ENCODE results near the gene NR5A2. TPM values are rescaled to one million over a fixed set of nuclear protein-coding genes. Genes with fewer than 3 reads are reported as not detected.

Gene NR5A2
- total RNA-seq, 2 donors from 2014 or later = 1.7 to 2.1 TPM

DNA sequence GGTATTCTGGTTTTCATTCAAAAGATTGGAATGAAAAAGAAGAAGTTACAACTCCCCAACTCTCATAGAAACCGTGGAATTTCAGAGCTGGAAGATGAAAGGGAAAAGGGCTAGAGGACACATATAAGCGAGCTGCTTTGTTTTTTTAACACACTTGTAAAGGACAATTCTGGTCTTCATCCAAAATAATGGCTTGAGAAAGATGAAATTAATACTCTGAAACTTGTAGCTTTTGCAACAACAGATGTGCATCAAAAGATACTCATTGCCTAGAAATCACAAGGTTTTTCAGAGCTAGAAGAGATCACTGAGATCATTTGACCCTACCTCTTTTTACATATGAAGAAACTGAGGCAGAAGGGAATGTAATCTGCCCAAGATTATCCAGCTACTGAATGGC is 25.6 kb downstream of the NR5A2 start:
- intact Hi-C loops (cut with DNase I) = no loop called here
- DNase-seq = no peak
- ATAC-seq = no peak

DNA sequence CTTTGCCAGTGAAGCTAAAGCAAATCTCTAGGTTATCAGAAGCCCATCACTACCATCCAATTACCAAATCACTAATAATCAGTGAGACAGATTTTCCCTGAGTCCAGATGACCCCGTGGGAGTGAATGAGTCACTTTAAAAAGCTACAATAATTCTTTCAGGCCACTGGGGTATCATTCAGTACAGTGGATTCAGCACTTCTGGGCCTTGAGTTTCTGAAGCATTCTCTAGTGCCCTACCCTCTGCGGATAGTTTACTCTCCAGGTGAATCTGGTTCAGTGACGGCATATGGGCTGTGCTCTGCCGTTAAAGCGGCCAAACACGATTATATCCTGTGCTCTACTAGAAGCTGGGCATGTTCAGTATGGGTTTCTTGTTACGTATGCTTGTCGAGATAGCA is 26.1 kb downstream of the NR5A2 start:
- ATAC-seq (no peak), DNase-seq (no peak)
- intact Hi-C loops (cut with DNase I) = no loop called here

DNA sequence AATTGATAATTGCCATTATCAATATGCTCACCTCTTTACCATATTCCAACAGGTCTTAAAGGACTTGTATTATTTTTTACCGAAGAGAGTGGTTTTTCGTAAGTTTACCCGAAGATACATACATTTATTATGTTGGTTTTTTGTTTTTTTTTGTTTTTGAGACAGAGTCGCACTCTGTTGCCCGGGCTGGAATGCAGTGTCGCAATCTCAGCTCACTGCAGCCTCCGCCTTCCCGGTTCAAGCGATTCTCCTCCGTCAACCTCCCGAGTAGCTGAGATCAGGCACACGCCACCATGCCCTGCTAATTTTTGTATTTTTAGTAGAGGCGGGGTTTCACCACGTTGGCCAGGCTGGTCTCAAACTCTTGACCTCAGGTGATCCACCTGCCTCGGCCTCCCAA is 30.8 kb downstream of the NR5A2 start:
- intact Hi-C loops (cut with DNase I) = no loop called here
- no peak for ATAC-seq

DNA sequence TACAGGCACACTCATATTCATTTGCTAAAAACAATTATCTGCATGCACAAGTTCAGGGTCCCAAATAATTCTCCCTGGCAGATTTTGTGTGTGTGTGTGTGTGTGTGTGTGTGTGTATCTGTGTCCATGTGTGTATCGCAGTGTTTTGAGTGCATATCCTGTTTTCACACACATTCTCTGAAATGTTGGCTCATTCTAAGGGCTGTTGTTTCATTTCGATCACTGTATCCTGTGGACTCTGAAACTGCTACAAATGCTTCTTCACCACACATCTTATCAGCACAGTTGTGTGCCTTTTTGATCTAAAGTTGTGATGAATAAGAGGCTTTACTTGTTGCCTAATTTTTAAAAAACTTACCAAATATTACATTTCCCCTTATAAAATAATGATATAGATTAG is 34.6 kb downstream of the NR5A2 start:
- intact Hi-C loops (cut with DNase I) = no loop called here
- ATAC-seq = no peak

More for the DNA sequence above, 30.8 kb downstream of the NR5A2 start:
- no peak for DNase-seq

DNA sequence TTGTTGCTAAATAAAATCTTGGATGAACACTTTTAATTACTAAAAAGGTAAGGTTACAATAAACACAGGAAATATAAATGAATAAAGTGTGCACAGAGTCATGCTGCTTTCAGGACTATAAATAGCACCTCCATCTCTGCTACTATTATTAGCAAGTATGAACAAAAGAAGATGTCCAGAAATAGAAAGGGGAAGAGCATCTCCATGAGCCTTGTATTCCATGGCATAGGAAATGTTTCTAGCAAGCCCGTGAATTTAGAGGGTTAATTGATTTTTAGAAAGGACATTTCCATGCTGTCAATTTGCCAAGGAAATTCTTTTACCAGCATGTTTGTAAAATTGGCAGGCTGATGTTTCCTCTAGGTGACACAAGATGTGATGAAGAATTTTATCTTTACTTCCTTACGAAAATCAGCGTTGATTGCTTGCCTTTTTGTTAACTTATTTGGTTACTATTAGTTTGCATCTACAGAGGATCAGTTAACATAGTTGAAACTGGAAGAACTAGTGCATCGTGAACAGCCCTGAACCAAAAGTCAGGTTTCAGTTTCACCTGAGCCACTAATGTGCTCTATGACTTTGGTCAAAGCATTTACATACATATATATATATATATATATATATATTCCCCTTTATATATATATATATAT is 45.3 kb downstream of the NR5A2 start:
- ATAC-seq (no peak), DNase-seq (no peak)
- intact Hi-C loops (cut with DNase I) = no loop called here

More for the DNA sequence above, 34.6 kb downstream of the NR5A2 start:
- DNase-seq = no peak

DNA sequence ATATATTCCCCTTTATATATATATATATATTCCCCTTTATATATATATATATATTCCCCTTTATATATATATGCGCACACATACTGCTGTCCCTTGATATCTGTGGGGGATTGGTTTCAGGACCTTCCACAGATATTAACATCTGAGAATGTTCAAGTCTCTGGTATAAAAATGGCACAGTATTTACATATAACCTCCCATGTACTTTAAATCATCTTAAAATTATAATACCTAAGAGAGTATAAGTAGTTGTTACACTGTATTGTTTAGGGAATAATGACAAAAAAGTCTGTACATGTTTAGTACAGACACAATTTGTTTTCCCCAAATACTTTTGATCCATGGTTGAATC is 45.8 kb downstream of the NR5A2 start:
- intact Hi-C loops (cut with DNase I) = no loop called here
- ATAC-seq (no peak), DNase-seq (no peak)

DNA sequence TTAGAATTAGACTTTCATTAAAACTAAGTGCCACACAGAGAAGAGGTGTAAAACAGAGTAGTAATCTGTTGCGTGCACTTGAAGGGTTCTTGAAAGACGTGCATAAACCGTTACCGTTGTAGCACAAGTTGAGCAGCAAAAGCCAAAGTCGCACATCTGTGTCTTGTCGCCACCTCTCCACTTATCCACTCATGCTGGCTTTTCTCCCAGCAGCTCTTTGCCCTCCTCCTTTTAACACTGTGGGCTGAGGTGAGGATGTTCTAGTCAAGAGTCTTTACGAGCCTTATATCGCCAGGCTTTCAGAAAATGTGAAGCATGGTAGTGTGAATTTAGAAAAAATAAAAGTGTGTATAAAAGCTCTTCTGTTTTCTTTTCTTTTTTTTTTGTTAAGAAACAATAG is 48.0 kb downstream of the NR5A2 start:
- DNase-seq = peak; percentile 26
- peak; percentile 86 to 88 for ATAC-seq
- intact Hi-C loops (cut with DNase I) = no loop called here

DNA sequence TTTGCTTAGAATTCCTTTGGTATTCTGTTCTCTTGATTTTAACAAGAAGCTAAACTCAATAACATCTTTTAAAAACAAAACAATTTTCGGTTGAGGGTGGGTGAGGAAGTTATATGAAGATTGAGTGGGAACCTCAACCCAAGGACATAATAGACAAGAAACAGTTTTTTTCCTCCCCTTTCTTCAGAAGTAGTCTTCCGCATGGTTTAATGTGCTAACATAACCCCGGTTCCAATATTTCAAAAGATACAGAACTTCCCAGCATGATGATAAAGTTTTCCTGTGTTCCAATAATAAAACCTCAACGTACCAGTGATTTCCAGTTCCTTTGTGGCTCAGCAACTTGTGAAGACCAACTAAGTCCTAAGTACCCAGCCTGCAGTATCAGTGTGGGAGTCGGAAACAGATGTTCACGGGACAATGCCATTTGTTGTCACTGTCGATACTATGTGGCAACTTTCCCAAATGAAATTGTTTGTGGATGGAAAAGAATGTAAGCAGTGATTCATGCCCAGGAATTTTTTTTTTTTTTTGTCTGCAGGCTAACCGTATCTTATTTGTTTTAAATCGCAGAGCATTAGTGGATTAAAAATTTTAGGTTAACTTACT is 48.5 kb downstream of the NR5A2 start:
- intact Hi-C loops (cut with DNase I) = no loop called here
- DNase-seq (peak; percentile 25), ATAC-seq (peak; percentile 79 to 81)

DNA sequence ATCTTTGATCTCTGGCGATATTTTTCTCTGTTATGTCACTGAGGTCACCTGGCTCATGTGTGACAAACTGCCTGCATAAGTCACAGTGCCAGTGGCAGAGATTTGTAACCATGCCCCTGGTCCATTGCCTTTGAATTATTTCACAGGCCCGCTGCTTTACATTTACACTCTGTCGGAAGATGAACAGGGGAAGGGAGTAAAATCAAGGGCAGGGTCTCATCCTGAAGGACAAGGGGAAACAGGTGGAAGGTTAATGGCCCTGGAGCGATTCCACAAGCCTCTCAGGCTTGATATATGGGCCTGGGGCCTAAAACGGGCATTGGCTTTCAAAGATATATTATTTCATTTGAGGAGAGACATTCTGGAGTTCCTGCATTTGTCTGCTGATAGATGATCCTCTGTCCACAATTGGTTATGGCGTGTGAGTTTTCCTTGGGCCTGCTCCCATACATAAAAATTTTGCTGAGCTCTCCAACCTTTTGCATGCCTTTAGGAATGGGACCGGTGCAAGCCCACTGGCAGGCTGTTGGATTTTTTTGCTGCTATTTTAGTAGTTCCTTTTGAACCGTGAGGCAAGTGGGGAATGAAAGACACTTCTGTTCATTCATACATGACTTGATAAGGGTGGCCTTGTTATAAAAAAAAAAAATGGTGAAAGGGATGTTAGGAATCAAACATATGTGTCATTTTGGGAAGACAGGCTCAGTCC is 51.9 kb downstream of the NR5A2 start:
- DNase-seq (no peak), ATAC-seq (no peak)
- intact Hi-C loops (cut with DNase I) = no loop called here

DNA sequence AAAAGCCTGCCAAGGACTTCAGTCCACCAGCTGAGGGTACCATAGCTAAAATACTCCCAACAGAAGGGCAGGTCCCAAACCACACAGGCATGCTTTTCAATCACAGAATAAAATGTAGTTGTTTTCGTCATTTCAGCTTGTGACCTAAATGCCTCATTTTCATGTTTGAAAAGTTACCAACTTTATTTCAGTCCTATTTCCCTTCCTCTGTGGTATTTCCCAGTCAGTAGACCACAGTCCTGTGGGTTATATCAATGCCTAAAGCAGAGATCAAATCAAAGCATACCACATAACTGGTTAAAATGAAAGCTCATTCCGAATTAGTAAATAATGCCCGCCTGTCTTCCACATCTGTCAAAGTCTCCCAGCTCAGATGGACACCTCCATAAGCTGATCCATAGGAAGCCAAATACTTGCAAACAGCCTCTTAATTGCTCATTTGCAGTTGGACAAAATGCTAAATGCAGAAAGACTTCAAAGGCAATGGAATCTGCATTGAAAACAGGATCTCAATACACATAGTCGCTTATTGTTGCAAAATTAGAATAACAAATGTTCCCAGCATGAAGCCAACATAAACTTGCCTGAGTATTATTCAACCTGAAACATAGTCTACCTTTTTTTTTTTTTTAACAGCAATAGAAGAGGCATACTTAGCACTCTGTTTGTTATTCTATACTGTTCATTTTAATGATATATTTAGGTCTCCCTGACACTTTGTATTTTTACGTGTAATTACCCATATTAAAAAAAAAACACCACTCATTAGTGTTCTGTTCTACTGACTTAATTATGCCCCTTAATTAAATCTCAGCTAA is 53.9 kb downstream of the NR5A2 start:
- ATAC-seq = no peak
- no peak for DNase-seq
- intact Hi-C loops (cut with DNase I) = no loop called here

DNA sequence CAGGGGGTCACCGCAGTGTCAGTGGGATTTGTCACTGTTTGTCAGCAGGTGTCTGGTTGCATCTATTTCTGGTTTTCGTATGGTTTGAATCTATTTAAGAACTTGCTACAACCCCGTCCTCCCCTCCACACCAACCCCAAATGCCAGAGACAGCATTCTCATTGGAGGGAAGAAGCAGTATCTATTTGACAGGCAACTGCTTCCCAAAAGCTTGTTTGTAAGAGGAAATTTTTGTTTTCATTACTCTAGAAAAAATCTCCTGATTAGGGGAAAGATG is 54.4 kb downstream of the NR5A2 start:
- DNase-seq (no peak), ATAC-seq (no peak)
- intact Hi-C loops (cut with DNase I) = no loop called here

DNA sequence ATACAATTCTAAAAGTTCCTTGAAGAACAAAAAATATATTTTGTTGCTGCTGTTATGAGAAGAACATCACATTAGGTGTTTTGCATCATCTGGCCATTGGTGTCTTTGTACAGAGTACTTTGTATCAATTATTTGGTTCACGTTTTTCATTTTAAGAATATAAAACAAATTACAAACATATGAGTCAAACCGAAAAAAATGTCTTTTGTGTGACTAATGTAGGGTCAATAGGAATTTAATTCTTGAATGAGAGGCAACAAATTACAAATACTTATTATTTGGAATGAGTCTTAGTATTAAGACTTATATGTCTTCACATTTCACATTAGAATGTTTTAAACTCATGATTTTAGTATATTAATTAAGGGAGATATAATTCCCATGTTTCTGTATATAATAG is 54.8 kb downstream of the NR5A2 start:
- ATAC-seq (no peak), DNase-seq (no peak)
- intact Hi-C loops (cut with DNase I) = no loop called here

DNA sequence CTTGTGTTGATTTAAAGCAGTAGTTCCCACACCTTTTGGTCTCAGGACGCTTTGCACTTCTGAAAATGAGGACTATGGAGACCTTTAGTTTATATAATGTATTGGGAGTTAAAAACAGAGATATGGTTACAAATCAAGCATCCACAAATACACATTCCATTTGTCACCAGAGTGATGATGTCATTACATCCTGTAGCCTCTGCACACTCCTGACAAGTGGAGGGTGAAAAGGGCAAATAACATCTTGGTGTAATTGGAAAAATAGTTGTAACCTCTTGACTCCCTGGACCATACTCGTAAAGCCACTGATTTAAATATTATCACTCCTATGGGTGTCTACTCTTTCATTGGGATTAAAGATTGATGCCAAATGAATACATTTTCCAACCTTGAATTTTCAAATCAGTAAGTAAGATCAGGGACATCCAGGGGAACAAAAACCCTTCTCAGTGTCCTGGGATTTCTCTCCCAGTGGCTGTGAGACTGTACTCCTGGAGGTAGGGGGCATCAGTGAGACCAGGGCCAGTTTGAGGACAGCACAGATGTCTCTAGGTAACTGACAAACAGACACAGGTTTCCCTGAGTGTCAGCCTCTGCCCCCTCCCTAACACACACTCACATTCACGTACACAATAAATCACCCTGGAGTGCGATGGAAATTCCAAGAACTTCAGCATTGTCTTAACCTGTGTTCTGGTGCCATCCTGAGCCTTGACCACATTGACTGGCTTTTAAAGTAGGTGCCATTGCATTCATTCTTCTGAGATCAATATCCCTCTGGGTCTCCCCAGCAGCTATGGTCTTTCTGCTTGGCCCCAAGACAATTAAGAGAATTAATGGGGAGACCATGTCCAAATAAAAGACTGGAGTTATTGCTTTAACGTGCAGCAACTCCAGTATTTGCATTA is 63.0 kb downstream of the NR5A2 start:
- no peak for DNase-seq
- ATAC-seq = no peak
- intact Hi-C loops (cut with DNase I) = no loop called here

DNA sequence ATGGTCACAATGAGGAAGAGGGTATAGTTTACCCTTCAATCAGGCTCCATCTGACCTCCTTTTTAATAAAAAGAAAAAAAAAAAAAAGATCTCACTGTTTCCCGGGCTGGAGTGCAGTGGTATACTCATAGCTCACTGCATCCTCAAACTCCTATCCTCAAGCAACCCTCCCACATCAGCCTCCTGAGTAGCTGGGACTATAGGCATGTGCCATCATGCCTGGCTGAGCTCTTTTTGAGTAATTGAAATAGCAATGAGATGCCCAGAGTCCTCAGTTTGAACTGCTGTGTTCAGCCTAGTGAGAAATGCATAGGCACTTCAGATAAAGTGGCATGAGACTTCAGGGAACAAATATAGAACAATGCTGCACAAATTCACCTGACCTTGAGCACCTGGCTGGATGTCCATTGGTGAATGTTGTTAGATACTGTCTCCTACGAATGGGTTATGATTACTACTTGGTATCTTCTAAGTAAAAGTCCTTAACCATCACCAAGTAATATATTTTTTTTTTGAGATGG is 67.6 kb downstream of the NR5A2 start:
- DNase-seq (no peak), ATAC-seq (no peak)
- intact Hi-C loops (cut with DNase I) = no loop called here

DNA sequence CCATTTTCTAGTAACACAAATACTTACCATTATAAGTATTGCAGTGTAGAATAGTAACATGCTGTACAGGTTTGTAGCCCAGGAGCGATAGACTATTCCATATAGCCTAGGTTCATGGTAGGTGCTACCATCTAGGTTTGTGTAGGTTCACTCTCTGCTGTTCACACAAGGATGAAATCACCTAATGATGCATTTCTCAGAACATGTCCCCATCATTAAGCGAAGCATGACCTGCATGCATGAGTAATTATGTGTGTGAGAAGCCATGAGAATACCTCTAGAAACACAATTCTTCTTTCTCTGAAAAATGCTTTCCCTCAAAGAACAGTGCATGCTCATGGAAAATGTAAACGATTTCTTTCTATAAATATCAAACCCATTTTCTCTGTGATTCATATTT is 69.3 kb downstream of the NR5A2 start:
- intact Hi-C loops (cut with DNase I) = no loop called here
- no peak for DNase-seq

DNA sequence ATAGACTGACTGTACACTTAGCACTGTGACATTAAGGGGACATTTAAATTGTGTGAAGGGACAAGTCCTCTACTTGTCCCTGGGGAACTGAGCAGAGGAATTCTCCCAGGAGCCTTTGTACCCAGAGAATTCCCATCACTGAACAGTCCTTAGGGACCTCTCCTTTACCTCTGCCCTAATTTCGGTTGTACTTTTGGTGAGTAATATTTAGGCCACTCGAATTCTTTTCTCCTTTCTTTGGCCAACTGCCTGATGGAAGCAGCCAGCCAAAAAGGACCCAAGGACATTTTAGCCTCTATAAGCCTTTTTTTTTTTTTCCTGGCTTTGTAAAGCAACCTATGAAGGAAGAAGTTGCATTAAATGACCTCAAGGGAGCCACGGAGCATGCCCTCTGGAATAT is 71.5 kb downstream of the NR5A2 start:
- intact Hi-C loops (cut with DNase I) = no loop called here
- ATAC-seq (peak; percentile 23 to 38), DNase-seq (no peak)

More for the DNA sequence above, 69.3 kb downstream of the NR5A2 start:
- no peak for ATAC-seq

DNA sequence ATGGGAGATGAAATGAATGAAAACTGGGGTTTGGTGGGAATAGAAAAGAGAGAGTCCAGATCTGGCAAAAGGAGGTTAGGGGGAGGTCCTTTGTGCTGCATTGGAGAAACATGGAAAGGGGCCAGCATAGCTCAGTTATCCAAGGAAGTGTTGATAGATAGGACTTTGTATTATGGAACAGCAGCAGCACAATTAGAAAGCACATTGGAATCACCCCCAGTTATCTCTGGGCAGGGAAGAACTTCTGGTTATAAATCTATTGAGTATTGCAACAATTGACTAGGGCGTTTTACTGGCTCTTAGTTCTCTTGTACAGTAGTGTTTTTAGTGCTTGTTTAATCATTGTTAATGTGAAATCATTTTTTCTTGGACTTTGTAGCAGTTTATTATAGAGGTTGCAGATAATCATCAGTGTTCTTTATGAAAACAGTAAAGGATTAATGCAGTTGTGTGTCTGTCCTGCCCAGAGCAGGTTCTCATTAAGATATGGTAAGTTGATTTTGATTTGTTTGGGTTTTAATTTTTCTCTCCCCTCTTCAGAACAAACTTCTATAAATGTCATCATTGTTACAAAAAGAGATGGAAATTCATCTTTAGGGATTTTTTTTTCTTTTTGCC is 76.6 kb downstream of the NR5A2 start:
- intact Hi-C loops (cut with DNase I) = no loop called here
- ATAC-seq (no peak), DNase-seq (no peak)

DNA sequence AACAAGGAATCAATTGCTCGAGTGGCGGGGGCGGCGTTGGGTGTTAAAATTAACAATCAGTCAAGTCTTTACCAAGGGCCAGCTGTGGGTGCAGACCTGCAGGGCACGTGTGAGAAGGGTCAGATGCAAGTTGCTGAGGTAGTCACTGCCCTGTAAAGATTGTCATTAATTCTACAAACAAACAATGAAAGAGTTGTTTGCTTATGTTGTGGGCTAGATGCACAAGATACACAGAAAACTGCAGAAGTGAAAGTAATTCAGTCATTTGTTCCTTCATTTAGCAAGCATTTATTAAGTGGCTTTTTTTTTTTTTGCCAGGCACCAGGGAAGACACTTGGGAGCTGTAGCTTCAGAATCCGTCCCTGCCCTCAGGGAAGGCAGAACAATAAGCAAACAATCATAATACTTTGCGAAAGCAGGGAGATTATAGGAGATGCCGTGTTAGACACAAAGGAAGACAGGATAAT is 79.5 kb downstream of the NR5A2 start:
- no peak for ATAC-seq
- intact Hi-C loops (cut with DNase I) = no loop called here
- no peak for DNase-seq
